MM.1S (cell line): ENCODE results near the gene SVOP.

Source experiments
- DNase-seq: peaks from one replicate; pipeline ENCODE4 v3.0.0-alpha.2; 2015
- H2AFZ ChIP-seq: fragments of 300-600 bp; sonication (generic); 2 replicates; pipeline ENCODE4 v1.6.0; 2016; ENCODE audit warnings: antibody characterized with exemption, low read length
- H3F3A ChIP-seq: fragments of 300-600 bp; sonication (generic); 2 replicates; pipeline ENCODE4 v1.6.1; 2016; ENCODE audit warnings: mild to moderate bottlenecking, antibody characterized with exemption, low read length, moderate library complexity, mixed read lengths; ENCODE audit not compliant: insufficient read depth
- H3K27ac ChIP-seq: fragments of 300-600 bp; sonication (generic); 2 replicates; pipeline ENCODE4 v1.5.1; 2016; ENCODE audit warnings: mild to moderate bottlenecking, low read length
- H3K27me3 ChIP-seq: fragments of 300-600 bp; sonication (generic); replicated peaks from 2 replicates; pipeline ENCODE4 v1.6.0; 2016; ENCODE audit warnings: low read length; ENCODE audit not compliant: insufficient read depth
- H3K36me3 ChIP-seq: fragments of 300-600 bp; sonication (generic); replicated peaks from 2 replicates; pipeline ENCODE4 v1.6.1; 2016; ENCODE audit warnings: mild to moderate bottlenecking, low read length, mixed read lengths; ENCODE audit not compliant: insufficient read depth
- H3K4me1 ChIP-seq: fragments of 300-600 bp; sonication (generic); 2 replicates; pipeline ENCODE4 v1.6.1; 2016; ENCODE audit warnings: low read length, mixed read lengths
- H3K4me2 ChIP-seq: fragments of 300-600 bp; sonication (generic); 2 replicates; pipeline ENCODE4 v1.6.0; 2016; ENCODE audit warnings: low read depth, low read length
- H3K4me3 ChIP-seq: fragments of 300-600 bp; sonication (generic); 2 replicates; pipeline ENCODE4 v1.5.1; 2016; ENCODE audit warnings: low read length, mixed read lengths
- H3K79me2 ChIP-seq: fragments of 300-600 bp; sonication (generic); 2 replicates; pipeline ENCODE4 v1.6.1; 2016; ENCODE audit warnings: mixed run types, low read length, mixed read lengths
- H3K9ac ChIP-seq: fragments of 300-600 bp; sonication (generic); 2 replicates; pipeline ENCODE4 v1.6.1; 2016; ENCODE audit warnings: low read length, mixed read lengths
- H3K9me2 ChIP-seq: fragments of 300-600 bp; sonication (generic); replicated peaks from 2 replicates; pipeline ENCODE4 v1.6.1; 2016; ENCODE audit warnings: mild to moderate bottlenecking, low read length, mixed read lengths; ENCODE audit not compliant: insufficient read depth
- H3K9me3 ChIP-seq: fragments of 300-600 bp; sonication (generic); replicated peaks from 2 replicates; pipeline ENCODE4 v1.6.1; 2016; ENCODE audit warnings: mild to moderate bottlenecking, low read length, mixed read lengths; ENCODE audit not compliant: insufficient read depth
- H4K20me1 ChIP-seq: fragments of 300-600 bp; sonication (generic); 2 replicates; pipeline ENCODE4 v1.6.1; 2016; ENCODE audit warnings: mild to moderate bottlenecking, low read length, moderate library complexity, mixed read lengths; ENCODE audit not compliant: insufficient read depth
- EZH2 ChIP-seq: fragments of 300-600 bp; sonication (generic); optimal IDR thresholded peaks from 2 replicates; pipeline ENCODE3; 2017; ENCODE audit warnings: low read depth, mild to moderate bottlenecking, antibody characterized with exemption, low read length, mixed read lengths
- EZH2phosphoT487 ChIP-seq: fragments of 300-600 bp; sonication (generic); IDR thresholded peaks from 2 replicates; pipeline ENCODE4 v1.6.1; 2018; ENCODE audit warnings: antibody characterized with exemption, low read length
- TF ChIP-seq, protein P1 (sequence below): fragments of 300-600 bp; sonication (generic); IDR thresholded peaks from 2 replicates; pipeline ENCODE4 v1.5.1; 2016; ENCODE audit warnings: antibody characterized with exemption, low read length, mixed read lengths

Gene SVOP

DNA sequence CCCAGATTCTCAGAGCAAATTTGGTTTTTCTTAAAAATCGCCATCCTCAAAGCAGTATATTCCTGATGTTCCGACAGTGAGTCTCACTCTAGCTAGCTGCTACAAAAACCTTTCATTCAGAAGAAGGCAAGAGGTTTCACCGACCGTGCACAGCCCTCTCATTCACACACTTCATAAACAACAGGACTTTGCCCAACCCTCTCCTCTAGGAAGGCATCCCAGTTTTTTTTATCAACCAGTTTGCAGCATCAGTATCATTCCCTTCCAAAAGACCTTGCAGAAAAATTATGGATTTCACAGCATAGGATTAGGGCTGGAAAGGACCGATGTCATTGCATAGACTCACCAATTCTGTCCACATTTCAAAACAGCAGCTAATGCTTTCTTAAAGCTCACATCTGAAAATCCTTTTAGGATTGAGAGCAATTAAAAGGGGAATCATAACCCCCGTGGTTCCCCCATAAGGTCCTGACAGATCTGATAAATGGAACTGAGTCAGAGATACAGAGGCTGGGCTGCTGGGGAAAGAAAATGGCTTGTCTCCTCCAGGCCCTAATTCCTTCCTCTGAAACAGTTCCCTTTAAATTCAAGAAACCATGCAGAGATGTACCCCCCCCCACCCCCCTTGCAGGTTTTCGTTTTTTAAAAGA is 597 bp downstream of the SVOP start:
- Histone ChIP-seq H4K20me1 (no peaks in the 10 kb centered on the region), H3K27ac (no peak overlapping the region), H3K4me2 (no peak overlapping the region), H3K9ac (no peak overlapping the region), H3K9me2 (no peaks in the 10 kb centered on the region), H2AFZ (no peak overlapping the region), H3K36me3 (no peaks in the 10 kb centered on the region), H3K4me3 (no peak overlapping the region), H3F3A (no peaks in the 10 kb centered on the region), H3K79me2 (no peaks in the 10 kb centered on the region), H3K4me1 (no peaks in the 10 kb centered on the region), H3K9me3 (no peaks in the 10 kb centered on the region), H3K27me3 (no peaks in the 10 kb centered on the region)
- TF ChIP-seq EZH2phosphoT487 (no peak), EZH2 (no peak)
- DNase-seq: no peak

DNA sequence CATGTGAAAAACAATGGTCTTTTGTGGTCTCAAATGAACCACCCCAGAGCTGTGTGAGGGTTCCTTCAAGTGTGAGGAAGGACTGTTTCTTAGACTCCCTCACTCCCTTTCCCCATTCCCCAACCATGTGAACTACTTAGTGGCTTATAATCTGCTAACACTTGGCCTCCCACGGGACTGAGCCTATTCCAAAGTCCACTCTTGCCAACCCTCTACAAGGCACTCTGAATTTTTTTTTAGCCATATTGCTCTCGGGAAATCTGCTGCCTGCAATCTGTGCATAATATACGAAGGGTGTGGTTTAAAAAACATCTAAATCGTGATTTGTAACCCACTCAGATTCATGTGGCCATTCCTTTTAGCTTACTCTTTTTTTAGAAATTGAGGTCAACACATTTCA is 2.6 kb downstream of the SVOP start:
- no peak overlapping the region for H3K27ac ChIP-seq
- H3K9me2 ChIP-seq: no peaks in the 10 kb centered on the region
- DNase-seq: no peak
- H3K9me3 ChIP-seq: no peaks in the 10 kb centered on the region
- H3K4me2 ChIP-seq: no peak overlapping the region
- H3F3A ChIP-seq: no peaks in the 10 kb centered on the region
- TF ChIP-seq EZH2phosphoT487 (no peak), EZH2 (no peak)
- no peak overlapping the region for H3K9ac ChIP-seq
- H4K20me1 ChIP-seq: no peaks in the 10 kb centered on the region
- H3K36me3 ChIP-seq: no peaks in the 10 kb centered on the region
- H3K4me3 ChIP-seq: no peak overlapping the region
- no peaks in the 10 kb centered on the region for H3K27me3 ChIP-seq
- no peaks in the 10 kb centered on the region for H3K4me1 ChIP-seq
- no peak overlapping the region for H2AFZ ChIP-seq
- no peaks in the 10 kb centered on the region for H3K79me2 ChIP-seq

DNA sequence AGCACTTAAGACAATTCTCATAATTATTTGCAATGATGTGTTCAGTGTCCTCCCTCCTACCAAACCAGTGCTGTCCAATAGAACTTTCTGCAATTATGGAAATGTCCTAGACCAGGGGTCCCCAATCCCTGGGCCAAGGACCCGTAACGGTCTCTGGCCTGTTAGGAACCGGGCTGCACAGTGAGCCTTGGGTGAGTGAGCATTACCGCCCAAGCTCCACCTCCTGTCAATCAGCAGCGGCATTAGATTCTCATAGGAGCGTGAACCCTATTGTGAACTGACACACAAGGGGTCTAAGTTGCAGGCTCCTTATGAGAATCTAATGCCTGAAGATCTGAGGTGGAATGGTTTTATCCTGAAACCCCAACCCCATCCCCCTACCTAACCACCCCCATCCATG is 3.9 kb downstream of the SVOP start:
- no peak overlapping the region for H3K4me2 ChIP-seq
- no peaks in the 10 kb centered on the region for H4K20me1 ChIP-seq
- no peak overlapping the region for H3K9ac ChIP-seq
- TF ChIP-seq EZH2 (no peak), EZH2phosphoT487 (no peak)
- TF ChIP-seq, protein P1, sequence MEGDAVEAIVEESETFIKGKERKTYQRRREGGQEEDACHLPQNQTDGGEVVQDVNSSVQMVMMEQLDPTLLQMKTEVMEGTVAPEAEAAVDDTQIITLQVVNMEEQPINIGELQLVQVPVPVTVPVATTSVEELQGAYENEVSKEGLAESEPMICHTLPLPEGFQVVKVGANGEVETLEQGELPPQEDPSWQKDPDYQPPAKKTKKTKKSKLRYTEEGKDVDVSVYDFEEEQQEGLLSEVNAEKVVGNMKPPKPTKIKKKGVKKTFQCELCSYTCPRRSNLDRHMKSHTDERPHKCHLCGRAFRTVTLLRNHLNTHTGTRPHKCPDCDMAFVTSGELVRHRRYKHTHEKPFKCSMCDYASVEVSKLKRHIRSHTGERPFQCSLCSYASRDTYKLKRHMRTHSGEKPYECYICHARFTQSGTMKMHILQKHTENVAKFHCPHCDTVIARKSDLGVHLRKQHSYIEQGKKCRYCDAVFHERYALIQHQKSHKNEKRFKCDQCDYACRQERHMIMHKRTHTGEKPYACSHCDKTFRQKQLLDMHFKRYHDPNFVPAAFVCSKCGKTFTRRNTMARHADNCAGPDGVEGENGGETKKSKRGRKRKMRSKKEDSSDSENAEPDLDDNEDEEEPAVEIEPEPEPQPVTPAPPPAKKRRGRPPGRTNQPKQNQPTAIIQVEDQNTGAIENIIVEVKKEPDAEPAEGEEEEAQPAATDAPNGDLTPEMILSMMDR: no peak
- H3K4me3 ChIP-seq: no peak overlapping the region
- H3K27ac ChIP-seq: no peak overlapping the region
- H3K79me2 ChIP-seq: no peaks in the 10 kb centered on the region
- no peaks in the 10 kb centered on the region for H3K36me3 ChIP-seq
- no peak overlapping the region for H2AFZ ChIP-seq
- no peaks in the 10 kb centered on the region for H3F3A ChIP-seq
- H3K9me2 ChIP-seq: no peaks in the 10 kb centered on the region
- no peaks in the 10 kb centered on the region for H3K4me1 ChIP-seq
- no peaks in the 10 kb centered on the region for H3K27me3 ChIP-seq
- no peak for DNase-seq
- H3K9me3 ChIP-seq: no peaks in the 10 kb centered on the region

DNA sequence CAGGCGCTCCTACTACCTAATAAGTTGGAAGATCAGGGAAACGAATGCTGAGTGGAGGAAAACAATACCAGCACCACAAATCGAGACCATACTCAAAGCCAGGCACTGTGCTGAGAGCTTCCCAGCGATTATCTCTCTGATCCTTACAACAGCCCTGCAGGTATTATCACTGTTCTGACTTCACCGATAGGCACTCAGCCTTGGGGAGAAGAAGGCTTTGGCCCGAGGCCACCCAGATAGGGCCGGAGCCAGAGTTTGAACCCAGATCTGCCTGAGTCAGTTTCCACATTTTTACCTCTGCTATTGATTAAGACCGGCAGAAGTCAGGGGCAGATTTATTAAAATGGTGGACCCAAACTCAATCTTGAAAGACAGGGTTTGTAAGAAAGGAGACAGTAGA is 4.9 kb downstream of the SVOP start:
- Histone ChIP-seq H3K36me3 (no peaks in the 10 kb centered on the region), H3F3A (no peaks in the 10 kb centered on the region), H3K79me2 (no peaks in the 10 kb centered on the region), H3K9me3 (no peaks in the 10 kb centered on the region), H3K4me1 (no peaks in the 10 kb centered on the region), H3K27me3 (no peaks in the 10 kb centered on the region), H4K20me1 (no peaks in the 10 kb centered on the region), H3K4me3 (no peak overlapping the region), H3K27ac (no peak overlapping the region), H3K9me2 (no peaks in the 10 kb centered on the region), H3K4me2 (no peak overlapping the region), H3K9ac (no peak overlapping the region), H2AFZ (no peak overlapping the region)
- TF ChIP-seq EZH2phosphoT487: no peak
- TF ChIP-seq, protein P1: no peak
- TF ChIP-seq EZH2: no peak
- DNase-seq: no peak
